Frontal cortex (tissue), 1 donor: ENCODE data around the gene WNT8B. TPM values are rescaled to one million over a fixed set of nuclear protein-coding genes. Genes with fewer than 3 reads are reported as not detected.

Source experiments
- total RNA-seq: library from RNA; depleted of rRNA; stranded (reverse); fragments of >200 nt; gene quantifications from one replicate; pipeline ENCODE4 v1.2.3, GENCODE V29; 2014

WNT8B gene
- total RNA-seq, 1 donor from 2014 or later, result not detected

Other genes with a start within 250 kb of the WNT8B start
- 19.2 TPM for gene CHUK, start 233.4 kb upstream of the WNT8B start, total RNA-seq
- gene CWF19L1, start 195.4 kb upstream of the WNT8B start, total RNA-seq, result 40.8 TPM
- gene BLOC1S2, start 176.3 kb upstream of the WNT8B start, total RNA-seq, result 52.2 TPM
- not detected for gene PKD2L1, start 132.8 kb upstream of the WNT8B start, total RNA-seq
- 135 TPM for gene SCD, start 115.8 kb upstream of the WNT8B start, total RNA-seq
- 3.7 TPM for gene SEC31B, start 56.9 kb downstream of the WNT8B start, total RNA-seq
- gene NDUFB8, start 66.9 kb downstream of the WNT8B start, total RNA-seq, result 132 TPM
- gene HIF1AN, start 72.9 kb downstream of the WNT8B start, total RNA-seq, result 11.4 TPM